Glomerular visceral epithelial cell (primary cell): ENCODE data around the gene PPP1R9A.

Experiments used
- DNase-seq: peaks from one replicate; pipeline ENCODE4 v3.0.0-alpha.2; 2016; ENCODE audit errors: extremely low spot score

PPP1R9A gene

DNA sequence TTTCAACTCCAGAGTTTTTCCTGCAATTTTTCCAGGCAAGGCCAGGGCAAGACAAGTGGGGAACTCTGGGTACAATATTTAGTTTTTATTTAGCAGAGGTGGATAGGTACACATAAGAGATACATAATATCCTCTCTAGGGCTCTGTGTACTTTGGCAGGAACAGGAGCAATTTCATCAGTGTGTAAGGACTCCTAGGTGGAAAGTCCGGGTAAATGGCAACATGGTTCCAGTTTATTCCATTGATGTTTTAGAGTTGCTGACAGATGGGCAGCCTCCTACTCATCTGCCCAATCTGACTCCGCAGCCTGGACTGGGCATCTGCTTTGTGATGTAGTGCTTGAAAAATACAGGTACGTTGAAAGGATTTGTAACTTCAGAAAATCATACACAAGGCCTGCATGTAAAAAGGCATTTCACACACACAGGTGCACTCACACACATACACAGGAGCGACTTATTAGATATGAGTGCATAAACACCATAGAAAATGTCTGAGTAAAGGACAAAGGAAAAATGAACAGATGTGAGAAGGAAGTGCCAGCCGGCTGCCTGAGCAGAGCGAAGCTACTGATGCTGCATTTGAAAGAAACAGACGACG, 411.2 kb downstream of the PPP1R9A start:
- no peak for DNase-seq

GRCh38 chr7:95319570-95319969, 412.2 kb downstream of the PPP1R9A start:
- DNase-seq: no peak

GRCh38 chr7:95320651-95321050, 413.3 kb downstream of the PPP1R9A start:
- no peak for DNase-seq

DNA sequence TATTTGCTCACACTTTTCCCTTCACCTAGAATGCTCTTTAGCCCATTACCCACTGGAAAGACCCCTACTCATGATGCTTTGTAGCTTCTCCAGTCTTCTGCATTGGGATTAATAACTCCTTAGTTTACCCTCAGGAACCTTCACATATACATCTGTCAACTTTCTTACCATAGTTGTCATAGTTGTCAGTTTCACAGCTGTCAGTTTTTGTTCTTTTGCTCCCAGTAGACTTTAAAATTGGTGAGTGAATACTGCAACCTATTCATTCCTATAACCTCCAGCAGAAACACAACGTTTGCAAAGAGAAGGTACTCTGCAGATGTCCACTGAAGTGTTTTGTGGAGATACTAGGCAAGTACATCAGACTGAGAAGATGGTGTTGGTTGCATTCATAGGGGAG, 414.3 kb downstream of the PPP1R9A start:
- no peak for DNase-seq

- no peak for DNase-seq
Observed at GRCh38 chr7:95322396-95322795, 415.0 kb downstream of the PPP1R9A start.

DNA sequence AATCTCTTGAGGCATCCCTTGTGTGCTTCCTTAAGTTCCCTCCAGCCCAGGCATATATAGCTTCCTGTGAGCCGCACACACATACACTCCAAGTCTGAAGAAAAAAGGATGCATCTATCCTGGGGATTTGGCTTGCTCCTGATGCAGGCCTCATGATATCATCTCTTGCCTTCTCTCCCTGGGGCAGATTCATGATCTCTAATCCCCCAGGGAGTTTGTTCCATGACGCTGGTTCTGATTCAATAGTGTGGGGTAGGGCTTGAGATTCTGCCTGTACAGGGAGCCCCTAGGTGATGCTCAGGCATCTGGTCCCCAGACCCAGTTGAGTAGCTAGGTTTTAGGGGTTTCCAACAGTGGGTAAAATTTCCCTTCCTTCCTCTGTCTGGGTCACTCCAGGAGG, 415.5 kb downstream of the PPP1R9A start:
- DNase-seq: no peak

DNA sequence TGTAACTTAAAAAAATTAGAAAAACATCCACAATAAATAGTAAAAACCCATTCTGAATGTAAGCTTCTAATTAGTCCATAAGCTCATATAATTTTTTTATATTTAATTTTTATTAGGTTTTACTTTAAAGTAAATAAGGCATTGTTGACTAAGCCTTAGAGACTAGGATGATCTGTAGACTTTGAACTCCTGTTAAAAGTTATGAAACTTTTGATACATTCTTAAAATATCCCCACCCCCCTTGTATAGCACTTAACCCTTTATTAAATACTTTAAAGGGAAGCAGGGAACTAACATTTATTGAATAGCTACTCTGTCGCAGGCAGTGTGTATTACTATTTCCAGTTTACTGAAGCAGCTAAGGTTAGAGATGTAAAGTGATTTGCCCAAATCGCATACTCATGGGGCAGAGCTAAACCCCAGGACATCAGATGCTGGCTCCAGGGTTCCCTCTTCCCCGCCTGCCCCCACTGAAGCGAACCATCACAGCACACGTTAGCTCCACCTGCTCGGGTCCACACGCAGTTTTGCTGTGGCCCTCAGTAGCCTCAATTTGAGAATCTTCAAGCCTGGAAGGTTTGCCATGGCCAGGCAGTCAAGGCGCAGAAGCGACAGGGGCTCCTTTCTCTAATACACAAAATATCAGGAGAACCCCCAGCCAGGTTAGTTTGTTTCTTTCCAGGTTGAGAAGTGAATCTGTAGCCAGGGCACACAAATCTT, 416.2 kb downstream of the PPP1R9A start:
- no peak for DNase-seq

DNA sequence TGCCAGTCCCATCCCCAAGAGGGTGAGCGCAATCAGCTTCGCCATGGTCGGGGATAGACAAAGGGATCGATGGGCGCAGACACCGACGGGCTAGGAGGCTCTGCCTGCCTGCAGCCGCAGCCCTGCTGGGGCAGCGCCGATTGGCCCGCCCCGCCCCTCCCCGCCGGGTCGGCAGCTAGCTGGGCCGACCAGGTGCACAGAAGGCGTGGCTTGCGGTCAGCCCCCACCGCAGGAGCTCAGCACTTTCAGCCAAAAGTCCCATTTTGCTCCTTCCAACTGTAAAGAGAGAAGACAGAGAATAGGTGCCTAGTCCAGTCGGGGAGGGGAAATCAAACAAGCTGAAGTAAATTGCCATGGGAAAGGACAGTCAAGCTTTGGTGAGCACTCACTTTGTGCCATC, 417.0 kb downstream of the PPP1R9A start, which contains the start of gene PON1:
PON1 (minus strand) TSS at position 102 of the 400 bp plus-strand sequence; CDS start at position 45, 57 bp downstream.
- no peak for DNase-seq

- no peak for DNase-seq
Observed at GRCh38 chr7:95327356-95327755, 420.0 kb downstream of the PPP1R9A start.

DNA sequence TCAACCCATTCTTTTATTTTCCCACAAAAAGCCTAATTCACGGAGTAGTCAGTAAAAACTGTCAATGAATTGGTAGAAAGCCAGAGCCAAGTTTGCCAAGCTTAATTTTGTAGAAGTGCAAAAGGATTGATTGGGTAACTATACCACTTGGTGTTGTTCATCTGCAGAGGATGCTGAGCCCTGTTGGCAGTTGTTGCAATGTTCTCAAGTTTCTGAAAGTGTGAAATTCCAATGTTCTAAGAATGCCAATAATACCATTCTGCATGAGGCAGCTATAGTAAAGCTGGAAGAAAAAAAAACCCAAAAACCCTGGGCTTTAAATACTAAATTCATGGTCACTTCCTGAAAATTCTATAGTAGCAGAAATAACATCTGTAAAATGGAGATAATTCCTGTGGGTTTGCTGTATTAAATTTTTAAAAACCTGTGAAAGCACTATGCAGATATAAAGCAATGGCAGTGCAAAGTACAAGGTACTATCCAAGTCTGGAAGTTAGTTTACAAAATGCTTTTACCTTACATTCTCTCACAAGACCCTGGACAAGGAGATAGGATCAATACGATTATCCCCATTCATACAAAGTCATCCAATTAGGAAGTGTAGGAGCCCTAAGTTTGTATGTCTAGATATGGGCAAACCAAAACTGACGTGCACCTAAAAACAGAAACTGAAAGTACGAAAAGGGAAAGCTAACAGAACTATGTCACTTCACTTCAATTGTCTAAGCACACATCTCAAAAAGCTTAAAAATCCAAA, 423.0 kb downstream of the PPP1R9A start:
- DNase-seq: peak; percentile 15

DNA sequence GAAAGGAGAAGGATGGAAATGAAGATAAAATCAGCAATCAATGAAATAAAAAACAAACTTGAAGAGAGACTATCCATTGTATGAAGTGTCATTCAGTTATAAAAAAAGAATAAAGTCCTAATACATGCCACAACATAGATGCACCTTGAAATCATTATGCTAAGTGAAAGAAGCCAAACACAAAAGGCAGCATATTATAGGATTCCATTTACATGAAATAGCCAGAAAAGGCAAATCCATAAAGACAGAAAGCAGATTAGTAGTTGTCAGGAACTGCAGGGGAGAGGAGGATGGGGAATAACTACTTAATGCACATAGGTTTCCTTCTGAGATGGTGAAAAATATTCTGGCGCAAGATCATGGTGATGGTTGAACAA, 423.6 kb downstream of the PPP1R9A start:
- no peak for DNase-seq

GRCh38 chr7:95334447-95334846, 427.1 kb downstream of the PPP1R9A start:
- no peak for DNase-seq

DNA sequence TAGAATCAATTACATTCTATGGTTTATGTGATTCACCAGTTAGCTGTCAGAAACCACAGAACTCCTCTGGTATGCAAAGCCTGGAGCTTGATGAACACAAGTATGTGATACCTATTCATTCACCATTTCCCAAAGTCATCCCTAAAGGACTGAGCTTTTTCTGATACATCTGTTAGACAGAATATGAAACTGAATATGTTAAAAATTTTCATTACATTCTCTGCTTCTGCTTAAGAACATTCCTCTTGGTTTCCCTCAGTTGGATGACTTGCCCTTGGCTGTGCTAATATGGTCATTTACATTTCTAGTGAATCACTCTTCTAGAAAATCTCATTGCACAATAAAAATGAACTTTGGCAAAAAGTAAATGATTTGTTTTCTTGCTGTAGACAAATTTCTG, 427.7 kb downstream of the PPP1R9A start:
- peak; percentile 64 for DNase-seq

DNA sequence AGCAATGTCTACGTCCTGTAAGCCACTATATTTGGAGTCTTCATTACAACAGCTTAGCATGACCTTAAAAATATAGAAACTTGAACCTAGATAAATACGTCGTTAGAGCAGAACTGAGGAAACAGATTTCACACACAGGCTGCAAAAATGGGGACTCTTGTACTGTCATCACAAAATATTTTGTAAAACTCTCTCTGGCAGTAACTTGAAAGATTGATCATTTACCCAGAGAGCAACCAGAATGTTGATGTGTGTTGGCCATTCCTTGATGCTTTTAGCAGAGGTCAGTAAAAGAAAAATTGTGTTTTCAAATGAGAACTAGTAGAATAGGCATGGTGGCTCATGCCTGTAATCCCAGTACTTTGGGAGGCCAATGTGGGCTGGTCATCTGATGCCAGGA, 431.4 kb downstream of the PPP1R9A start:
- DNase-seq: no peak

DNA sequence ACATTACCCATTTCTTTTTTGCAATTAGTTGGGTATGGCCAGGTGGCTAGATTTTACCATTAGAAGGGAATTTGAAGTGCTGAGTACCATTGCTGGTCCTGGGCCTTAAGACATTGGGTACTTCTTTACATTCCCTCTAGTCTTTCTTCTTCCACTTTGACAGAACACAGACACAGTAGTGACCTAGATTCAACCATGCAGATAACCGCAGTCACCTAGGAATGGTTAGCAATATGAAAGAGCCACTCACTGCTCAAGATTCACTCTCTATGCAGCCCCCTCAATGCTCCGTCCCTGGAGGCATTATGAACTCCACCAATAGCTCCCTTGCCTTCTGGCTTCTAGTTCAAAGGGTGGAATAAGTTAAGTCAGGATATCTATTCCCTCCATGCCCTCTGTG, 433.1 kb downstream of the PPP1R9A start:
- DNase-seq: no peak

- no peak for DNase-seq
Observed at GRCh38 chr7:95342029-95342428, 434.6 kb downstream of the PPP1R9A start.

DNA sequence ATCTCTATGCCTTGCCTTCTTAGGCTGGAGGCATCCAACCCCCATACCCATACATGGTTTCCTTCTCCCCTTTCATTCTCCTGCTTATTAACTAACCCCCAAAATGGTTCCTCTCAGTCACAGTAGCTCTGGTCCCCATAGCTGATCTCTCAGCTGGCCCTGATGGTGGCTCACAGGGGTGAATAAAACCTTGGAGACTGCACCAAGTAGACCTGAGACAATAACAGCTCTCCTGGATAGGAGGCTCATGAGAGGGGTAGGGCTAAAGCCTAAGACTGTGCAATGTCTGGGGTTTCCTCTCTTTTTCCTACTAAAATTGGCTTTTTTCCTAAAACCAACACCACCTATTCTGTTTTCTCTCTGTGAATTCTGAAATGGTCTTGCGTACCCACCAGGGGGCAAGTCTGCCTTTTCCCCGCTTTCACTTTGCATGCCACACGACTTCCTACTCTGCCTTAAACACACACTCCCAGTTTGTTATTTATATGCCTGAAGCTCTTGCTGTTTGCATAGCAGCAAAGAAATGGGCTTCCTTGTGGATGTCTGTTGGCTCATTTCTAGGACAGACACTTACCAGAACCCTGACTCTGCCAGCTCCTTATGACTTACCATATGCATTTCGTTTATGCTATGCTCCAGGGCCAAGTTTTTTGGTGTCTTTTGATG, 435.4 kb downstream of the PPP1R9A start:
- DNase-seq: no peak
